Calu3 (cell line): ENCODE measurements around the gene HIGD1C. TPM values are rescaled to one million over a fixed set of nuclear protein-coding genes. Genes with fewer than 3 reads are reported as not detected.

Experiments used
- BruUV-seq: library from RNA; stranded (reverse); fragments of 400-500 nt; replicated peaks from 2 replicates; lab custom pipeline; 2021; lab: Mats Ljungman, UMichigan
- CTCF ChIA-PET: fragments of 300-600 bp; sonication (Branson Sonifier 250); formaldehyde crosslinking; loops from one replicate; lab custom pipeline; 2022; ENCODE audit warnings: antibody characterized with exemption; lab: Charles Lee
- DNase-seq: peaks from one replicate; pipeline ENCODE4 v3.0.0; 2022
- H3K27ac Mint-ChIP-seq: one replicate; pipeline ENCODE4 v1.8.0; 2022; ENCODE audit warnings: mixed read lengths; ENCODE audit not compliant: unreplicated experiment
- H3K27me3 Mint-ChIP-seq: one replicate; pipeline ENCODE4 v1.8.0; 2022; ENCODE audit warnings: mixed read lengths; ENCODE audit not compliant: unreplicated experiment
- H3K36me3 Mint-ChIP-seq: one replicate; pipeline ENCODE4 v1.8.0; 2022; ENCODE audit warnings: mild to moderate bottlenecking, moderate library complexity, mixed read lengths; ENCODE audit not compliant: insufficient read depth, unreplicated experiment
- H3K4me1 Mint-ChIP-seq: one replicate; pipeline ENCODE4 v1.8.0; 2022; ENCODE audit warnings: mild to moderate bottlenecking, low read depth, mixed read lengths; ENCODE audit not compliant: unreplicated experiment
- H3K4me3 Mint-ChIP-seq: one replicate; pipeline ENCODE4 v1.8.0; 2022; ENCODE audit warnings: mild to moderate bottlenecking, low read depth, moderate library complexity, mixed read lengths; ENCODE audit not compliant: unreplicated experiment
- H3K9me3 Mint-ChIP-seq: one replicate; pipeline ENCODE4 v1.8.0; 2022; ENCODE audit warnings: low read depth, mixed read lengths; ENCODE audit not compliant: unreplicated experiment
- intact Hi-C: fragments of 100-400 bp; cut with micrococcal nuclease; formaldehyde crosslinking; loops from one replicate; pipeline ENCODE4 v1.10.0; 2022; ENCODE audit not compliant: unreplicated experiment
- total RNA-seq: library from RNA; stranded (reverse); gene quantifications from 2 replicates; pipeline ENCODE4 v1.2.3, GENCODE V29; 2022
- TF ChIP-seq, protein P1 (sequence below): fragments of 200-600 bp; IDR thresholded peaks from one replicate; pipeline ENCODE4 v1.8.0; 2022; ENCODE audit warnings: antibody characterized with exemption; ENCODE audit not compliant: unreplicated experiment

The HIGD1C gene
- total RNA-seq, 1 experiment from 2014 or later: not detected

DNA sequence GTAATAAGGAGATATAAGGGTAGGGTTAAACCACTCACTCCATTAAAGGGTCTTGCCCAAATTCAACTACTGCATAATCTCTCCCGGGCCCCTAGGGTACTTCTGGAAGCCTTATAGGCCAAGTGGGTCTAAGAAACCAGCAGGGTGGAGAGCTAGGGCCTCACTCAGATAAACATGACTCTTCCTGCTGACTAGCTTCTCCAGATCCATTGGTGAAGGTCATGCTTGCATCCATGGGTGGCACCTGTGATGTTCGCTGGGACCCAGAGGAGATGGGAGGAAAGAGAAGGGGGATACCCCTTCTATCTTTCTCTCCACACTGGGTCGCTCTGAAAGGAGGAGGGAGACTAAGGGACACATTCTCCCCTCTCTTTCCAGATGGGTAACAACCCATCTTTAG, 36.1 kb upstream of the HIGD1C start:
- no peaks in the 10 kb centered on the region for H3K27me3 Mint-ChIP-seq
- H3K4me3 Mint-ChIP-seq: no peak overlapping the region
- TF ChIP-seq, protein P1, sequence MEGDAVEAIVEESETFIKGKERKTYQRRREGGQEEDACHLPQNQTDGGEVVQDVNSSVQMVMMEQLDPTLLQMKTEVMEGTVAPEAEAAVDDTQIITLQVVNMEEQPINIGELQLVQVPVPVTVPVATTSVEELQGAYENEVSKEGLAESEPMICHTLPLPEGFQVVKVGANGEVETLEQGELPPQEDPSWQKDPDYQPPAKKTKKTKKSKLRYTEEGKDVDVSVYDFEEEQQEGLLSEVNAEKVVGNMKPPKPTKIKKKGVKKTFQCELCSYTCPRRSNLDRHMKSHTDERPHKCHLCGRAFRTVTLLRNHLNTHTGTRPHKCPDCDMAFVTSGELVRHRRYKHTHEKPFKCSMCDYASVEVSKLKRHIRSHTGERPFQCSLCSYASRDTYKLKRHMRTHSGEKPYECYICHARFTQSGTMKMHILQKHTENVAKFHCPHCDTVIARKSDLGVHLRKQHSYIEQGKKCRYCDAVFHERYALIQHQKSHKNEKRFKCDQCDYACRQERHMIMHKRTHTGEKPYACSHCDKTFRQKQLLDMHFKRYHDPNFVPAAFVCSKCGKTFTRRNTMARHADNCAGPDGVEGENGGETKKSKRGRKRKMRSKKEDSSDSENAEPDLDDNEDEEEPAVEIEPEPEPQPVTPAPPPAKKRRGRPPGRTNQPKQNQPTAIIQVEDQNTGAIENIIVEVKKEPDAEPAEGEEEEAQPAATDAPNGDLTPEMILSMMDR: no peak
- peaks cover 2% of the 10 kb centered on the region for H3K9me3 Mint-ChIP-seq
- no peaks in the 10 kb centered on the region for H3K36me3 Mint-ChIP-seq
- no peak overlapping the region for H3K27ac Mint-ChIP-seq
- H3K4me1 Mint-ChIP-seq: no peaks in the 10 kb centered on the region
- intact Hi-C loops: no loop called here
- no TSS peak for BruUV-seq
- no peak for DNase-seq
- CTCF ChIA-PET: no interaction called here

DNA sequence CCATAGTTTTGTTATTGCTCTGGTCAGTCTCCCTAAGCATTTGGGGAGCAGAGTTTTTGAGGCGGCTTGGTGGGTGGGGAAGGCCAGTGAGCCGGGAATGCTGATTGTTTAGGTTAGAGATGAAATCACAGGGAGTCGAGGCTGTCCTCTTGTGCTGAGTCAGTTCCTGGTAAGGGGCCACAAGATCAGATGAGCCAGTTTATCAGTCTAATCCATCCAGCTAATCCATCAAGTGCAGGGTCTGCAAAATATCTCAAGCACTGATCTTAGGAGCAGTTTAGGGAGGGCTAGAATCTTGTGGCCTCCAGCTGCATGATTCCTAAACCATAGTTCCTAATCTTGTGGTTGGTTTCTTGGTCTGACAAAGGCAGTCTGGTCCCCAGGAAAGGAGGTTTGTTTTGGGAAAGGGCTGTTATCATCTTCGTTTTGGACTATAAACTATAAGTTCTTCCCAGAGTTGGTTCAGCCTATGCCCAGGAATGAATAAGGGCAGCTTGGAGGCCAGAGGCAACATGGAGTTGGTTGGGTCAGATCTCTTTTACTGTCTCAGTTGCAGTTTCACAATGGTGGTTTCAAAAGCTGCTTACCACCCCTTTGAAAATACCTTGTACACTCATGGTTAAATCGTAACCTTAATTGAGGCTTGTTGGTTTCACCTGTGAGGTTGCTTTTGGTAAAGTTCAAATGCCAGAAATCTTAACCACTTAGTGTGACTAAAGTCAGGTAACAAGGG, 33.6 kb upstream of the HIGD1C start:
- CTCF ChIA-PET: no interaction called here
- H3K4me1 Mint-ChIP-seq: peaks cover 3% of the 10 kb centered on the region
- H3K27me3 Mint-ChIP-seq: no peaks in the 10 kb centered on the region
- TF ChIP-seq, protein P1: no peak
- intact Hi-C loops: no loop called here
- no TSS peak for BruUV-seq
- peaks cover 2% of the 10 kb centered on the region for H3K9me3 Mint-ChIP-seq
- H3K4me3 Mint-ChIP-seq: no peak overlapping the region
- H3K27ac Mint-ChIP-seq: no peak overlapping the region
- no peak for DNase-seq
- no peaks in the 10 kb centered on the region for H3K36me3 Mint-ChIP-seq

DNA sequence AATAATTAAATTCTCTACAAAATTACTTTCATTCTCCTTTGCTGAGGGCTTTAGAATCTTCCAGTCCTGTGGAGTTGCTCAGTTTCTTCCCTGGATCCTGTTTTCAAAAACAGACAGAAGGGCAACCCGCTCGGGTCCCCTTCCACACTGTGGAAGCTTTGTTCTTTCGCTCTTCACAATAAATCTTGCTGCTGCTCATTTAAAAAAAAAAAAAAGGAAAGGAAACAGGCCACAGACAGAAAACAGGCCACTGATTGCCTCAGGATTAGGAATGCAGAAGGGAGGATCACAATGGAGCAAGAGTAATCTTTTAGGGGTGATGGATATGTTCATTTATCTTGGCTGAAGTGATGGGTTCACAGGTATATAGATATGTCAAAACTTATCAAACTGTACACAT, 29.5 kb upstream of the HIGD1C start:
- TF ChIP-seq, protein P1: no peak
- Mint-ChIP-seq H3K9me3 (no peaks in the 10 kb centered on the region), H3K4me1 (peaks cover 25% of the 10 kb centered on the region), H3K27ac (no peak overlapping the region), H3K4me3 (no peak overlapping the region), H3K36me3 (peaks cover 12% of the 10 kb centered on the region), H3K27me3 (no peaks in the 10 kb centered on the region)
- CTCF ChIA-PET: no interaction called here
- no TSS peak for BruUV-seq
- DNase-seq: no peak
- intact Hi-C loops: loop anchor here (10.0 kb wide), 1 partner anchor 102 kb away; the partner anchor contains the start of gene SLC11A2

DNA sequence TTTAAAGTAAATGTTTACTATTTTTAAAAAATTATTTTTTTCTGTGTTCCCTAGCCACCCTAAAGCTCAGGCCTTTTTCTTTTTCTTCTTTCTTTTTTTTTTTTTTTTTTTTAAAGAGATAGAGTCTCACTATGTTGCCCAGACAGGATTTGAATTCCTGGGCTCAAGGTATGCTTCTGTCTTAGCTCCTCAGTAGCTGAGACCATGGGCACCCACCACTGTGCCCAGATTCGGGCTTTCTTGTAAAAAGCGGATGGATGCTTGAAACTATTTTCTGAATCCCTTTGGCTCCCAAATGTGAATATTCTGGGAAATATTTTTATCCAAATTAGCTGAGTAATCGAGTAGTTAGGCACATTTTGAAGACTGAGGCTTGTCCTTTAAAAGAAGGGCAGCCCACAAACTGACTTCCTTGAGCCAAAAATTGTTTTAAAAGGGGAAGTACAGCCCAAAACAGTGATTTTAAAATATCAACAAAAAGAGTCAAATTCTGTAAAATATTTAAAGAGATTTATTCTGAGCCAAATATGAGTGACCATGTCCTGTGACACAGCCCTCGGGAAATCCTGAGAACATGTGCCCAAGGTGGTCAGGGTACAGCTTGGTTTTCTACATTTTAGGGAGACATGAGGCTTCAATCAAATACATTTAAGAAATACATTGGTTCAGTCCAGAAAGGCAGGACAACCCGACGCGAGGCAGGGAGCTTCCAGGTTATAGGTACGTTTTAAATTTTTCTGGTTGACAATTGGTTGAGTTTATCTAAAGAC, 28.8 kb upstream of the HIGD1C start:
- BruUV-seq: no TSS peak
- H3K27ac Mint-ChIP-seq: no peak overlapping the region
- CTCF ChIA-PET: interaction anchor here (0.6 kb wide), 2 partner anchors 108 to 260 kb away, joined by 3 to 5 read pairs; no protein-coding TSS in a partner anchor
- no peaks in the 10 kb centered on the region for H3K9me3 Mint-ChIP-seq
- TF ChIP-seq, protein P1: no peak
- H3K4me3 Mint-ChIP-seq: peak overlapping the region; percentile 72
- no peaks in the 10 kb centered on the region for H3K27me3 Mint-ChIP-seq
- H3K36me3 Mint-ChIP-seq: peaks cover 12% of the 10 kb centered on the region
- H3K4me1 Mint-ChIP-seq: peaks cover 25% of the 10 kb centered on the region
- intact Hi-C loops: loop anchor here (10.0 kb wide), 1 partner anchor 101 kb away; the partner anchor contains the start of gene SLC11A2
- no peak for DNase-seq
